ENCODE results near the gene ARG1.
A peak's percentile ranks its signal among the peaks of the same experiment; 100 is the strongest.
"Not testable (repeated sequence)": the region's sequence is repeated elsewhere in the genome, so short reads cannot be mapped to it uniquely, and the experiment has no call there.

ARG1 gene

GRCh38 chr6:131572686-131573415 is at the start of gene ARG1:
Gene ARG1, plus strand, starts transcription at chr6:131573226. Its CDS starts 57 bp downstream, at chr6:131573283.
- DNase-seq: no peak

GRCh38 chr6:131523988-131524673 is 48.9 kb upstream of the ARG1 start:
- DNase-seq: no peak

GRCh38 chr6:131524695-131525336 is 48.2 kb upstream of the ARG1 start:
- DNase-seq: no peak

- not testable (repeated sequence) for DNase-seq
Measured at GRCh38 chr6:131530936-131531335, 42.1 kb upstream of the ARG1 start.

- DNase-seq: not testable (repeated sequence)
Measured at GRCh38 chr6:131531681-131532080, 41.3 kb upstream of the ARG1 start.

GRCh38 chr6:131532580-131533039 is 40.4 kb upstream of the ARG1 start:
- no peak for DNase-seq

DNA sequence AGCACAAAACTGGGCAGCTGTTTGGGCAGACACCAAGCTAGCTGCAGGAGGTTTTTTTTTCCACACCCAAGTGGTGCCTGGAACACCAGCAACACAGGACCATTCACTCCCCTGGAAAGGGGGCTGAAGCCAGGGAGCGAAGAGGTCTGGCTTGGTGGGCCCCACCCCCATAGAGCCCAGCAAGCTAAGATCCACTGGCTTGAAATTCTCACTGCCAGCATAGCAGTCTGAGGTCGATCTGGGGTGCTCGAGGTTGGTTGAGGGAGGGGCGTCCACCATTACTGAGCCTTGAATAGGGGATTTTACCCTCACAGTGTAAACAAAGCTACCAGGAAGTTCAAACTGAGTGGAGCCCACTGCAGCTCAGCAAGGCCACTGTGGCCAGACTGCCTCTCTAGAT is 34.4 kb upstream of the ARG1 start:
- not testable (repeated sequence) for DNase-seq

- no peak for DNase-seq
Measured at GRCh38 chr6:131545317-131545716, 27.7 kb upstream of the ARG1 start.

GRCh38 chr6:131547488-131547887 is 25.5 kb upstream of the ARG1 start:
- DNase-seq: no peak

GRCh38 chr6:131548441-131548840 is 24.6 kb upstream of the ARG1 start:
- no peak for DNase-seq

DNA sequence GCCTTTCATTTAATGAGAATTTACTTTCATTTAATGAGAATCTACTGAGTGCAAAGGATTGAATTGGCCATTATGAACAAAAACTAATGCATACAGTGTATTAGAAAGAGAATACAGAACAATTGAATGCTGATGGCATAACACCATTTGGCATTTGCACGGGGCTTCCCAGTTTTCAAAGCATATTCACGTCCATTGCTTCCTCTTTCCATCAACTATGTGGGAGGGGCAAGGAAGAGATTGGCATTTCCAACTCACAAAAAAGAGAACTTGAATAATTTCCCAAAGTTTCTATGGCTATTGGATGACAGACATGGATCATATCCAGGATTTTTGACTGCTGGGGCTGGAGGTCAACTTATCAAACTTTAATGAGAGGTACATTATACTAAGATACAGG is 23.2 kb upstream of the ARG1 start:
- DNase-seq: no peak

GRCh38 chr6:131551902-131552301 is 21.1 kb upstream of the ARG1 start:
- DNase-seq: no peak

GRCh38 chr6:131552572-131552971 is 20.5 kb upstream of the ARG1 start:
- DNase-seq: no peak

DNA sequence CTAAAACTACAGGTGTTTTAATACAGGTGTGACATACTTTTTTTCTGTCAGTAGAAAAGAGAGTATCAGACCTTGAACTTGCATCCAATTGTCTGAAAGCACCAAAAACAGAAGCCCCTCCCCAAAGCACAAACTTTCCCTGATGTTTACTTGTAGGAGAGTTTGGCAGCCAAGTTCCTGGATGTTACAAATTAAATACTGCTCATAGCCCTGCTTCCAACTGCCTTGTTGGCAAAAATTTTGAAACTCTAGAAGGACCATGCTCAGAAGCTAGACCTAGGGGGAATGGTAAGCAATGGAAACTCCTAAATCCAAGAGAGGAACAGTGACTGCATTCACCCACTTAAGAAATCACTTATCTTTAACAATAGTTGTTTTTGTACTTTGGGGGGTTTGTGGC is 17.0 kb upstream of the ARG1 start:
- no peak for DNase-seq

- no peak for DNase-seq
Measured at GRCh38 chr6:131558922-131559321, 14.1 kb upstream of the ARG1 start.

GRCh38 chr6:131561925-131562707 is 10.9 kb upstream of the ARG1 start:
- no peak for DNase-seq

DNA sequence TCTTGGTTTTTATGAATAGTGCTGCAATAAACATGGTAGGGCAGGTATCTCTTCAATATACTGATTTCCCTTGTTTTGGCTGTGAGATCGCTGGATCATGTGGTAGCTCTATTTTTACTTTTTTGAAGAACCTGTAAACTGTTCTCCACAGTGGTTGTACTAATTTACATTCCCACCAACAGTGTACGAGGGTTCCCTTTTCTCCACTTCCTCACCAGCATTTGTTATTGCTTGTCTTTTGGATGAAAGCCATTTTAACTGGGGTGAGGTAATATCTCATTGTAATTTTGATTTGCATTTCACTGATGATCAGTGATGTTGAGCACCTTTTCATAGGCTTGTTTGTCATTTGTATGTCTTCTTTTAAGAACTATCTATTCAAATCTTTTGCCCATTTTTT is 8.0 kb upstream of the ARG1 start:
- no peak for DNase-seq

DNA sequence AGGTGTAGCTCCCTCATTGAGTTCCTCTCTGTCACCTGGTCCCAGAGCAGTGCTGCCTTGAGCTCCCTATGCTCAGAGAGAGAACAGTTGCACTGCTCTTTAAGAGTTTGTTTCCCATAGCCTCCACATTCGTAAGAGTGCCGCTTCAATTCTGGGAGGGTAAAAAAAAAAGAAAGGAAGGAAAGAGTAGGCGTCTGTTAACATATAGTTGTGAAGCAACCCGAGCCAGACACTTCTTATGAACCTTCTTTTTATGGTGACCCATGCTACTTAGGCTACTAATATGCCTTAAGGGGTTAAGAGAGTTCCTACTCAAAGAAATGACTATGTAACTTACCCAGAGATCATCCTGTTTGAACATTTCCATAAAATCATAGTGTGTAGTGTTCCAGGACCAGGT is 4.3 kb upstream of the ARG1 start:
- no peak for DNase-seq

GRCh38 chr6:131574133-131574532 is 1.1 kb downstream of the ARG1 start:
- DNase-seq: no peak

DNA sequence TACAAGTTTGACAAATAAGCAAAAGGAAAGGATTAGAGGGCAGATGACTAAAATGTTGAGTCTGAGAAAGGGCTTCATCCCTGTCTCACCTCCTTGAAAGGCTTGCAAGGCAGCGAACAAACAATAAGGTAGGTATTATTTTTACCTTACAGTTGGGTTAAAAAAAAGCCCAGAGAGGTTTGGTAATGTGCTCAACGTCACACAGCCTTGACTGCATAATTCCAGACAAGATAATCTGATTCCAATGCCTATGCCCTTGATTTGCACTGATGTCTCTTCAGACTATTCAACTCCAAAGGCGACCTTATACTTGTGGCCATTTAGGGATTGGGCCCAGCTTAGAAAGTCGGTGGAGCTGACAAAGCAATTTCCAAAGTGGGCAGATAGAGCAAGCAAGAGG is 1.7 kb downstream of the ARG1 start:
- no peak for DNase-seq

DNA sequence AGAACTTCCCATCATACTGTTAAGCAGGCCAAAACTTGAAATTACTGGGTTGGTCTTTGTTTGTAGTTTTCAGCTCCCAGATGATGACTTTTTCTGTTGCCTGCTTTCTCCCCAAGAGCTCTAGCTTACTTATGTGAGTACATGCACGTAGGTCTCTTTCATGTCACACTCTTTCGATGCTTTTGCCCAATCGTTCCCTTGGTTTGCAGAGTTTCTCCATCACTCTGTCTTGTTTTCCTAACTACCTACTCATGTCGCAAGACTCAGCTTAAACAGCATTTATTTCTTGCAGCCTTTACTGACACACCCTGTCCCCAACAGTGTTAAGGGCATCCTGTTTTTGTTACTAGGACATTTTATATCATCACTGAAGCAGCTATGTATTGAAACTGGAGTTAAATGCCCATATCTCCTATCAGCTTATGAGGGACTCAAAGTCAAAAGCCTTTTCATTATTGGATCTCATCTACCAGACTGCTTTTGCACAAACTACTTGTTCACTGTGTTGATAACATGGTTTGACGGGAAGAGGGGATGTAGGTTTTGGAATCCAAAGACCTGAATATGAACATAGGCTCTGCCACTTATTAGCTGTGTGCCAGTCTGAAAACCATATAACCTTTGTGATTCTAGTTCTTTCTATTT is 2.9 kb downstream of the ARG1 start:
- peak; percentile 32 for DNase-seq

GRCh38 chr6:131581523-131581922 is 8.5 kb downstream of the ARG1 start:
- DNase-seq: no peak

DNA sequence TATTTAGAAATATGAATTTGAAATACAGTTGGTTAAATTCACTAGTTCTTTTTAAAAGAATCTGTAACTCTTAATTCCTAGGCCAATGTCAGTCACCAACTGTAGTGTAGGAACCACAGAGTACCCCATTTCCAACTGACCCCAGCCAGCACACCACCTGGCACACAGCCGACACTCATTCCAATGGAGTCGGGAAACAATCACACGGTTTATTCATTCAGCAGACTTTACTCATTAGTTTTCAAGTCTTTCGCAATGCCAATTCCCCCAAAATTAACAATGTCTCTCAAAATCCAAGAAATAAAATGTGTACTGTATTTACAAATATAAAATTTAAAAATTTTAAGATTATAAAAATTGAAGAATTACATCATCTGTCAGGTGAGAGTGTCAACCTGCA is 13.5 kb downstream of the ARG1 start:
- no peak for DNase-seq
